PFSK-1 (cell line): ENCODE data around the gene EHD3.

Experiments used
- FOXP2 ChIP-seq: optimal IDR thresholded peaks from 2 replicates; pipeline ENCODE3; 2011; ENCODE audit warnings: borderline replicate concordance, control low read depth, inconsistent platforms; ENCODE audit not compliant: insufficient read depth; ENCODE audit errors: extremely low read length, extremely low read depth
- POLR2AphosphoS5 ChIP-seq: IDR thresholded peaks from 2 replicates; pipeline ENCODE4 v1.6.1; 2012; ENCODE audit warnings: low read depth, mild to moderate bottlenecking, control low read depth, low read length, moderate library complexity
- SIN3A ChIP-seq: IDR thresholded peaks from 2 replicates; pipeline ENCODE4 v1.6.1; 2012; ENCODE audit warnings: mild to moderate bottlenecking, low read length, moderate library complexity, borderline replicate concordance; ENCODE audit not compliant: insufficient read depth
- TAF1 ChIP-seq: IDR thresholded peaks from 2 replicates; pipeline ENCODE4 v1.6.1; 2012; ENCODE audit warnings: low read length, control low read depth, borderline replicate concordance; ENCODE audit not compliant: insufficient read depth
- TF ChIP-seq, protein P1 (sequence below), 2 experiments: IDR thresholded peaks; 2 replicates each; pipeline versions ENCODE4 v1.6.1 to v1.8.0; 2011 to 2012; ENCODE audit warnings: low read depth in 2 of 2, low read length in 2 of 2, control low read depth in 1 of 2, inconsistent platforms in 1 of 2, mild to moderate bottlenecking in 1 of 2, moderate library complexity in 1 of 2; ENCODE audit not compliant: insufficient read depth in 1 of 2

Gene EHD3

DNA sequence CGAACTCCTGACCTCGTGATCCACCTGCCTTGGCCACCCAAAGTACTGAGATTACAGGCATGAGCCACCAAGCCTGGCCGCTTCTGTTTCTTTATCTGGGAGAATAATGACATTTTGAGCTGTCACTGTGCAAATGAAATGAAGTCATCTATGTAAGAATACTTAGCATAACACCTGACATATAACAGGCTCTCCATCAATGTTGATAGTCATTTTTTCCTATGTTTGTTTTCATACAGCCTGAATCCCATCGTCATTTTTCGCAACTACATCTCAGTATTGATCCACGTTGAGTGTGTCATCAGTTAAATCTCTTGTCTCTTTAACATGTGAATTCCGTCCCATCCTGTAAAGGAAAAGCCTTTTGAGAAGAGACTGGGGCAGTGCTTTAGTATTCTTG lies 10.2 kb upstream of the EHD3 start:
- TF ChIP-seq SIN3A (no peak), TAF1 (no peak)

DNA sequence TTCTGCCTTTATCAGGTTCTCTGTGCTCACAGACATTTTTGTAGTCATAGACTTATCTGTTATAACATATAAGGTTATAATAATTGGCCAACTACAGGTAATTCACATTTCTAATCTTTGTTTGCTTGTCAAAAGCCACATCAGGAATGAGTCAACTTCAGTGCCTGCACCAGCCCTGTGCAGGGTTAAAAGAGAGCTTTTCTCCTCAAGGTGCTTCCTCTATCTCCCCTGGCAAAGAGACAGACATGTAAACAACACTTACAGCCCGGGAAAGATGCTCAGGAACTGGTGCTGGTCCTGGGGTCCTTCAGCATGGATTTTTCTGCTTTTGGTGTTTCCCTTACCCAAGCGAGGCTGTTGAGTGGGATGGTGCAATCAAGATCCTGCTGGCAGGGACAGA lies 7.7 kb upstream of the EHD3 start:
- TF ChIP-seq POLR2AphosphoS5 (no peak), FOXP2 (no peak), TAF1 (no peak), SIN3A (no peak)
- TF ChIP-seq, protein P1, sequence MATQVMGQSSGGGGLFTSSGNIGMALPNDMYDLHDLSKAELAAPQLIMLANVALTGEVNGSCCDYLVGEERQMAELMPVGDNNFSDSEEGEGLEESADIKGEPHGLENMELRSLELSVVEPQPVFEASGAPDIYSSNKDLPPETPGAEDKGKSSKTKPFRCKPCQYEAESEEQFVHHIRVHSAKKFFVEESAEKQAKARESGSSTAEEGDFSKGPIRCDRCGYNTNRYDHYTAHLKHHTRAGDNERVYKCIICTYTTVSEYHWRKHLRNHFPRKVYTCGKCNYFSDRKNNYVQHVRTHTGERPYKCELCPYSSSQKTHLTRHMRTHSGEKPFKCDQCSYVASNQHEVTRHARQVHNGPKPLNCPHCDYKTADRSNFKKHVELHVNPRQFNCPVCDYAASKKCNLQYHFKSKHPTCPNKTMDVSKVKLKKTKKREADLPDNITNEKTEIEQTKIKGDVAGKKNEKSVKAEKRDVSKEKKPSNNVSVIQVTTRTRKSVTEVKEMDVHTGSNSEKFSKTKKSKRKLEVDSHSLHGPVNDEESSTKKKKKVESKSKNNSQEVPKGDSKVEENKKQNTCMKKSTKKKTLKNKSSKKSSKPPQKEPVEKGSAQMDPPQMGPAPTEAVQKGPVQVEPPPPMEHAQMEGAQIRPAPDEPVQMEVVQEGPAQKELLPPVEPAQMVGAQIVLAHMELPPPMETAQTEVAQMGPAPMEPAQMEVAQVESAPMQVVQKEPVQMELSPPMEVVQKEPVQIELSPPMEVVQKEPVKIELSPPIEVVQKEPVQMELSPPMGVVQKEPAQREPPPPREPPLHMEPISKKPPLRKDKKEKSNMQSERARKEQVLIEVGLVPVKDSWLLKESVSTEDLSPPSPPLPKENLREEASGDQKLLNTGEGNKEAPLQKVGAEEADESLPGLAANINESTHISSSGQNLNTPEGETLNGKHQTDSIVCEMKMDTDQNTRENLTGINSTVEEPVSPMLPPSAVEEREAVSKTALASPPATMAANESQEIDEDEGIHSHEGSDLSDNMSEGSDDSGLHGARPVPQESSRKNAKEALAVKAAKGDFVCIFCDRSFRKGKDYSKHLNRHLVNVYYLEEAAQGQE (IDR thresholded peaks at IDR 0.05; ENCODE audit: insufficient read depth in 1 of 2, low read depth in 2 of 2, low read length in 2 of 2), result no peak

DNA sequence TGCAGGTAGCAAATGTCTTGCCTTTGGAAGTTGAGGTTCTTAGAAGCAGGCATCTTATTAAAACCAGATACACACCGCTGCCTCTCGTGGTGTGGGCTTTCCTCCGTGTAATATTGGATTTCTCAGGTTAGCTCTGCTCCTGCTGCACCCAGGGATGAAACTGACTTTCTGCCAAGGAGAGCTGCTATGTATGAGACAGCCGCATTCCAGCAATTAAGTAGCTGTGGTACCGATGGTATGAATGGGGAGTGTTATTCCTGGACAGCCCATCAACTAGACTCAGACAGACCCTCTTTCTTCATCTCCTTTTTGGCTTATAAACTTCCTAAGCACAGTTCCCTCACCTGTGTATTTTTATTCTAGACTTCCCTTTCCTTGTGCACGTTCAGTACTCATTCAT lies 6.8 kb upstream of the EHD3 start:
- TF ChIP-seq TAF1 (no peak), SIN3A (no peak), POLR2AphosphoS5 (no peak)
- TF ChIP-seq, protein P1 (IDR thresholded peaks at IDR 0.05; ENCODE audit: insufficient read depth in 1 of 2, low read depth in 2 of 2, low read length in 2 of 2), result no peak

DNA sequence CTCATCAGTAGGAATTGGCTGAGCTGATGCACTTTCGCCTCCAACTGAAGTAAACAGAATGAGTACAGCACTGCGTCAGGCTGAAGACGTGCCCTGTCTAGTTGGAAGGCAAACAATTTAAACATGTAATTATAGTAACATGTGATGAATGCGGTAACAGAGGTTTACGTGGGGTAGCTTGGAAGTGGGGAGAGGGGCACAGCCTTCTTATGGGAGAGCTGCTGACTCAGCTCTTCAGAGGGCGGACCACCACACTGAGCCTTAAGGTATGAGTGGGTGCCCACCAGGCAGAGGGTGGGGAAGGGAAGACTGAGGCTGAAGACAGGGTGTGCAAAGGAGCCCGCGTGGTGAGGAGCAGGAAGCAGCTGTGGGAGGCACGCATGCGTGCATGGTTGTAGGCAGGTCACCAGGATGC lies 6.2 kb upstream of the EHD3 start:
- TF ChIP-seq, protein P1 (IDR thresholded peaks at IDR 0.05; ENCODE audit: insufficient read depth in 1 of 2, low read depth in 2 of 2, low read length in 2 of 2), result no peak
- TF ChIP-seq POLR2AphosphoS5 (no peak), TAF1 (no peak), FOXP2 (no peak), SIN3A (no peak)

DNA sequence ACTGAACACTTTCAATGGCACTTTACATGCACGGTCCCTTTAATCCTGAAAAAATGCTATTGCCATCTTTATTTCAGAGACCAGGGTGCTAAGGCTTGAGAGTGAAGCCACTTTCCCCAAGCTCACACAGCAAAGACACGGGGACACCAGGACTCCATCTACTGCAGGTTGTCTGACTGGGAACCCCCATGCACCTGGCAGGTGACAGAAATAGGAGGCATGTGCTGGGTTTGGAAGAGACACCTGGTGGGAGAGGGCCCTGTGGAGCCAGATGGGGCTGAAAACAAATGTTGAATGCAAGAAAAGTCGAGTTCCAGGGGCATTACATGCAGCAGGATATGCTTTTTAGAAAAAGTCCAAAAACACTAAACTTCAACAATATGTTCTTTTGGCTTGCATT lies 5.2 kb upstream of the EHD3 start:
- no peak for TF ChIP-seq SIN3A
- TF ChIP-seq, protein P1 (IDR thresholded peaks at IDR 0.05; ENCODE audit: insufficient read depth in 1 of 2, low read depth in 2 of 2, low read length in 2 of 2), result no peak
- TF ChIP-seq TAF1, result no peak
- no peak for TF ChIP-seq POLR2AphosphoS5
- TF ChIP-seq FOXP2, result no peak

DNA sequence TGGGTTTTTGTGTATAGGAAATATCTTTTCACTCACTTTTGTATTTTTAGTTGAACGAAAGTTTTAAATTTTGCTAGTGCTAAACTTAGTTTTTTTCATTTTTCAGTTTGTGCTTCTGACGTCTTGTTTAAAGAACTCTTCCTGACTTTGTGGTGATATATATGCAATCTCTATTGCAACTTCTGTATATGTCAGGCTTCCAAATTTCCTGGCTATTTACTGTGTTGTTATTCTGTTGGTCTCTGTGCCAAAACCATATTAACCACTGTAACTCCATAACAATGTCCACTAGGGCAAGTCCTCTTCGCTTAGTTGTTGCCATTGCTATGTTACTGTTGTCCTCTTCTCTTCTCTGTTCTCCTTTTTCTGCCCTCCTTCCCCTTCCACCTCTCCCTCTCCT lies 3.2 kb upstream of the EHD3 start:
- no peak for TF ChIP-seq SIN3A
- TF ChIP-seq FOXP2, result no peak
- no peak for TF ChIP-seq POLR2AphosphoS5
- TF ChIP-seq, protein P1 (IDR thresholded peaks at IDR 0.05; ENCODE audit: insufficient read depth in 1 of 2, low read depth in 2 of 2, low read length in 2 of 2), result no peak
- TF ChIP-seq TAF1, result no peak
